Choroid plexus epithelial cell (primary cell): ENCODE measurements around the gene UVRAG.

ENCODE experiments used
- DNase-seq: peaks from one replicate; pipeline ENCODE4 v3.0.0-alpha.2; 2010; ENCODE audit warnings: low read depth
- H3K4me3 ChIP-seq: 2 replicates; pipeline ENCODE4 v1.5.1; 2011; ENCODE audit warnings: low read depth, mild to moderate bottlenecking, control low read depth, low read length, moderate library complexity
- TF ChIP-seq, protein P1 (sequence below): conservative IDR thresholded peaks from 2 replicates; pipeline ENCODE4 v1.5.1; 2011; ENCODE audit warnings: low read depth, mild to moderate bottlenecking, control low read depth, inconsistent platforms, low read length, moderate library complexity

Gene UVRAG

DNA sequence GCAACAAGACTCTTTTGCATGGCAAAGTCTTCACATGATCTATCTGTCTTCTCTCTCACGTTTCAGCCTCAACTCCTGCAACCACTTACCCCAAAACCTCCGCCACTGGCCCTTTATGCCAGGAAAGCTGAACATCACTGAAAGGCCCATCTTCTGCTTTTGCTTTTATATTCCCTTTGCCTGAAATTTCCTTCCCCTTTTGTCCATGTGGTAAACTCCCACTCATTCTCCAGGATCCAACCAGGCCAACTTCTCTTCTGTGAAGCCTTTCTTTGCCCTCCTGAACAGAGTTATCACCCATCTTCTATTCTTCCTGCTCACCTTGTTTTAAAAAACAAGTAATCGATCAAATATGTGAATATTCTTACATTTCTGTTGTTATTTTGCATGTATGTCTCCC lies 273.5 kb downstream of the UVRAG start:
- TF ChIP-seq, protein P1, sequence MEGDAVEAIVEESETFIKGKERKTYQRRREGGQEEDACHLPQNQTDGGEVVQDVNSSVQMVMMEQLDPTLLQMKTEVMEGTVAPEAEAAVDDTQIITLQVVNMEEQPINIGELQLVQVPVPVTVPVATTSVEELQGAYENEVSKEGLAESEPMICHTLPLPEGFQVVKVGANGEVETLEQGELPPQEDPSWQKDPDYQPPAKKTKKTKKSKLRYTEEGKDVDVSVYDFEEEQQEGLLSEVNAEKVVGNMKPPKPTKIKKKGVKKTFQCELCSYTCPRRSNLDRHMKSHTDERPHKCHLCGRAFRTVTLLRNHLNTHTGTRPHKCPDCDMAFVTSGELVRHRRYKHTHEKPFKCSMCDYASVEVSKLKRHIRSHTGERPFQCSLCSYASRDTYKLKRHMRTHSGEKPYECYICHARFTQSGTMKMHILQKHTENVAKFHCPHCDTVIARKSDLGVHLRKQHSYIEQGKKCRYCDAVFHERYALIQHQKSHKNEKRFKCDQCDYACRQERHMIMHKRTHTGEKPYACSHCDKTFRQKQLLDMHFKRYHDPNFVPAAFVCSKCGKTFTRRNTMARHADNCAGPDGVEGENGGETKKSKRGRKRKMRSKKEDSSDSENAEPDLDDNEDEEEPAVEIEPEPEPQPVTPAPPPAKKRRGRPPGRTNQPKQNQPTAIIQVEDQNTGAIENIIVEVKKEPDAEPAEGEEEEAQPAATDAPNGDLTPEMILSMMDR: no peak
- no peak for DNase-seq
- H3K4me3 ChIP-seq: no peak overlapping the region

DNA sequence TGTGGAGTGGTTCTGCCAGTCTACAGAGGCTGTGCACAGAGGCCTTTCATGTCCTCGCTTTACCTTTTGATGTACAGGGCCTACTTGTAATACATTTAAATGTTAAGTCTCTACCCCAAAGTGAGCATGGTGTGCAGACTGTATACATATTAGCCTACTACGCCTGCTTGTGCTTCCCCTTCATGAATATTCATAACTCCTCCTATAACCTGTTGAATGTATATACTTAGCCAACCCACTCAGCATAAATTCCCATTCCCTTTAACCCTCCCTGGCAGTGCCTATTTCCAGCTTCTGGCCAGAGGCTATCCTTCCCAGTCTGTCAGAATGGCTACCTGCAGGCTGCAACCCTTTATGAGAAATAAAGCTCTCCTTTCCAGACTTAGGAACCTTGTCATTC lies 275.2 kb downstream of the UVRAG start:
- TF ChIP-seq, protein P1: no peak
- no peak overlapping the region for H3K4me3 ChIP-seq
- no peak for DNase-seq

DNA sequence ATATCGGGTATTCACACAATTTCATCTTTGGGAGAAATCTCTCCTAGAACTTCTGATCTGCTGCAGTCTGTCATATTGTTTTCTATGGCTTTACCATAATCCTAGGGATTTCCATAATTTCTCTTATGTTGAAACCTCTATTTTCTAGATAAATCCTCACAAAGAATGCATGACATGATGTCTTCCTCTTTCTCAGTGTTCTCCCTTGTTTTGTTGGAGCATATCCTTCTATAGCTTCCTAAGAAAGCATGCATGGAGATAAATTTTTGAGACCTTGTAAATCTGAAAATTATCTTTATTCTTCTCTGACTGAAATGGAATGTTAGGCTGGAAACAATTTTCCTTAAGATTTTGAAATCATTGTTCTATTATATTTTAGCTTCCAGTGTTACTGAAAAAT lies 275.8 kb downstream of the UVRAG start:
- no peak for DNase-seq
- TF ChIP-seq, protein P1: no peak
- H3K4me3 ChIP-seq: no peak overlapping the region

DNA sequence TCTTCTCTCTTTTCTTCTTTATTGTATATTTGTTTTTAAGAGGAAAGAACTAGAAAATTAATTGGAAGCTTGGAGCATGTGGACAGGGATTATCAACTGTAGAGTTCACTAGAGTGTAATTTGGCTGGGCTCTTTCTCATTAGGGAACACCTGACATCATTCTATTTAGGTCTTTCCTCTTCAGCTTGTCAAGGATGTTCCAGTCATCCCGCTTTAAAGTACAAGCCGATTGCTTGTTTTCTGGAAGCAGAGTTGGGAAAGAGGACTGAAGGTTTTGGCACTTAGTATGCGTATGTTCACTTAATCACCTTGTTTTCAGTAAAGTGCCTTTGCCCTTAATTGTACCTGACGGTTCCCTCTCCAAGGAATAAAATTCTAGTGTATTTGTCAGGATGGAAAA lies 279.7 kb downstream of the UVRAG start:
- DNase-seq: no peak
- TF ChIP-seq, protein P1: no peak

DNA sequence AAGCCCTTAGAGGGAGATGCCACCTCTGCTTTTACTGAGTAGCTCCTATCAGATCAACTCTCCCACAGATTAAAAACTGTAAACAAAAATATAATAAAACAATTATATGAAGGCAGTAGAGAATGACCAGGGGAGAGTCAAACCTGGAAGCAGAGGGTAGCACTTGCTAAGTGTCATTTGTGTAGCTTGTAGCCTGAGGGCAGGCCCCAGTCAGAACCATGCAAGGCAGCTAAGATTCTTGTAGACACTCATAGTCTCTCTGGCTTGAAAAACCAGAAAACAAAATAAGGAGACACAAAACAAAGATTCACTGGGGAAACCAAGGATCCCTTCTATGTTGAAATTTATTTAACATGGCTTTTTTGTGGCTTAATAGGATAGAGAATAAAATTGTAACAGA lies 280.9 kb downstream of the UVRAG start:
- TF ChIP-seq, protein P1: no peak
- H3K4me3 ChIP-seq: no peak overlapping the region
- DNase-seq: no peak

More for the DNA sequence above, 279.7 kb downstream of the UVRAG start:
- no peak overlapping the region for H3K4me3 ChIP-seq

DNA sequence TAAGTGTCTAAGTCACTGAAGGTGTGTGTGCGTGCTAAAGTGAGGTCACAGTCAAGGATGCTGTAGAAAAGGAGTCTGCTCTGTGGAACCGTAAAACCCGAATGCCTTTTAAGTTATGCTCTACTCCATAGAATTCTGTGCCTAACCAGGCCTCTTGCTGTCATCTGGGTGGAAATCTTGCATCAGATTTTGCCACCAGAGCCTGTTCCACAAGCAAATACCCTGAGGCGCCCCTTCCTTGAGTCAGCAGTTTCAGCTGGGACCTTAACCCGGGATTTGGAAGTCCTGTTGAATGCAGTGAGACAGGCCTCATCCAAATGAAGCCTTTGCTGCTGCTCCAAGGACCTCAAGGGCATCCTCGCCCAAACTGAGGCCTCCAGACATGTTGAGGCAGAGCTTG lies 281.5 kb downstream of the UVRAG start:
- TF ChIP-seq, protein P1: no peak
- no peak overlapping the region for H3K4me3 ChIP-seq
- DNase-seq: no peak

DNA sequence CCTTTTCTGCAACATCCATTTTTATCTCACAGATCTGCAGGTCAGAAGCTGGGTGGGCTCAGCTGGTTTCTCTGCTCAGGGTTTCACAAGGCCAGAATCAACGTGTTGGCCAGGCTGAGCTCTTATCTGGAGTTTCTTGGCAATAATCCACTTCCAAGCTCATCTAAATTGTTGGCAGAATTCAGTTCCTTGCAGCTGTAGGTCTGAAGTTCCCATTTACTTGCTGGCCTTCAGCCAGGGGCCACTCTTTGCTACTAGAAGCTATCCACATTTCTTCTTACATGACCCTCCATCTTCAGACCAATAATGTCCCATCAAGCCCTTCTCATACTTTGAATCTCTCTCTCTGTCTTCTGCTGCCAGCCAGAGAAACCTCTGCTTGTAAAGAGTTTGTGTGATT lies 287.8 kb downstream of the UVRAG start:
- DNase-seq: peak; percentile 65
- H3K4me3 ChIP-seq: no peak overlapping the region
- TF ChIP-seq, protein P1: no peak
